Measurements from ENCODE around the gene ACTN4.
"Not testable (repeated sequence)": the region's sequence is repeated elsewhere in the genome, so short reads cannot be mapped to it uniquely, and the experiment has no call there.

DNA sequence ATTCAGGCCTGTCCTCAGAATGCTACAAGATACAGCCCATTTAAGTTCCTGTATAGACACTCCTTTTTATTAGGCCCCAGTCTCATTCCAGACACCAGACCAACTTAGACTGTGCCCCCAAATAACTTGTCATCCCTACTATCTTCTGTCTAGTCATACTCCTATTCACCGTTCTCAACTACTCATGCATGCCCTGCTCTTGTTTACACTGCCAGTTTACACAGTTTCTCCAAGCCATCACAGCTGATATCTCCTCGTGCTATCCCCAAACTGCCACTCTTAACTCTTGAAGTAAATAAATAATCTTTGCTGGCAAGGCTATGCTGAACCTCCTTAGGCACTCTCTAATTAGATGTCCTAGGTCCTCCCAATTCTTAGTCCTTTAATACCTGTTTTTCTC, 106.7 kb downstream of the ACTN4 start:
- TF ChIP-seq CHD1 (IDR thresholded peaks at IDR 0.05; ENCODE audit: low read depth, low read length); POLR2AphosphoS5 (IDR thresholded peaks at IDR 0.05; ENCODE audit: low read length); HCFC1 (IDR thresholded peaks at IDR 0.05; ENCODE audit: low read length); CEBPZ (IDR thresholded peaks at IDR 0.05; ENCODE audit: low read depth, low read length); ZZZ3 (IDR thresholded peaks at IDR 0.05; ENCODE audit: control insufficient read depth, insufficient read length, low read depth); EZH2 (IDR thresholded peaks at IDR 0.05; ENCODE audit: borderline replicate concordance, control insufficient read depth, low read depth, low read length): not testable (repeated sequence)
- TF ChIP-seq, protein P1, sequence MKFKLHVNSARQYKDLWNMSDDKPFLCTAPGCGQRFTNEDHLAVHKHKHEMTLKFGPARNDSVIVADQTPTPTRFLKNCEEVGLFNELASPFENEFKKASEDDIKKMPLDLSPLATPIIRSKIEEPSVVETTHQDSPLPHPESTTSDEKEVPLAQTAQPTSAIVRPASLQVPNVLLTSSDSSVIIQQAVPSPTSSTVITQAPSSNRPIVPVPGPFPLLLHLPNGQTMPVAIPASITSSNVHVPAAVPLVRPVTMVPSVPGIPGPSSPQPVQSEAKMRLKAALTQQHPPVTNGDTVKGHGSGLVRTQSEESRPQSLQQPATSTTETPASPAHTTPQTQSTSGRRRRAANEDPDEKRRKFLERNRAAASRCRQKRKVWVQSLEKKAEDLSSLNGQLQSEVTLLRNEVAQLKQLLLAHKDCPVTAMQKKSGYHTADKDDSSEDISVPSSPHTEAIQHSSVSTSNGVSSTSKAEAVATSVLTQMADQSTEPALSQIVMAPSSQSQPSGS (IDR thresholded peaks at IDR 0.05; ENCODE audit: low read length): not testable (repeated sequence)
- TF ChIP-seq, protein P2, sequence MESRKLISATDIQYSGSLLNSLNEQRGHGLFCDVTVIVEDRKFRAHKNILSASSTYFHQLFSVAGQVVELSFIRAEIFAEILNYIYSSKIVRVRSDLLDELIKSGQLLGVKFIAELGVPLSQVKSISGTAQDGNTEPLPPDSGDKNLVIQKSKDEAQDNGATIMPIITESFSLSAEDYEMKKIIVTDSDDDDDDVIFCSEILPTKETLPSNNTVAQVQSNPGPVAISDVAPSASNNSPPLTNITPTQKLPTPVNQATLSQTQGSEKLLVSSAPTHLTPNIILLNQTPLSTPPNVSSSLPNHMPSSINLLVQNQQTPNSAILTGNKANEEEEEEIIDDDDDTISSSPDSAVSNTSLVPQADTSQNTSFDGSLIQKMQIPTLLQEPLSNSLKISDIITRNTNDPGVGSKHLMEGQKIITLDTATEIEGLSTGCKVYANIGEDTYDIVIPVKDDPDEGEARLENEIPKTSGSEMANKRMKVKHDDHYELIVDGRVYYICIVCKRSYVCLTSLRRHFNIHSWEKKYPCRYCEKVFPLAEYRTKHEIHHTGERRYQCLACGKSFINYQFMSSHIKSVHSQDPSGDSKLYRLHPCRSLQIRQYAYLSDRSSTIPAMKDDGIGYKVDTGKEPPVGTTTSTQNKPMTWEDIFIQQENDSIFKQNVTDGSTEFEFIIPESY (IDR thresholded peaks at IDR 0.05): not testable (repeated sequence)
- TF ChIP-seq, protein P3, sequence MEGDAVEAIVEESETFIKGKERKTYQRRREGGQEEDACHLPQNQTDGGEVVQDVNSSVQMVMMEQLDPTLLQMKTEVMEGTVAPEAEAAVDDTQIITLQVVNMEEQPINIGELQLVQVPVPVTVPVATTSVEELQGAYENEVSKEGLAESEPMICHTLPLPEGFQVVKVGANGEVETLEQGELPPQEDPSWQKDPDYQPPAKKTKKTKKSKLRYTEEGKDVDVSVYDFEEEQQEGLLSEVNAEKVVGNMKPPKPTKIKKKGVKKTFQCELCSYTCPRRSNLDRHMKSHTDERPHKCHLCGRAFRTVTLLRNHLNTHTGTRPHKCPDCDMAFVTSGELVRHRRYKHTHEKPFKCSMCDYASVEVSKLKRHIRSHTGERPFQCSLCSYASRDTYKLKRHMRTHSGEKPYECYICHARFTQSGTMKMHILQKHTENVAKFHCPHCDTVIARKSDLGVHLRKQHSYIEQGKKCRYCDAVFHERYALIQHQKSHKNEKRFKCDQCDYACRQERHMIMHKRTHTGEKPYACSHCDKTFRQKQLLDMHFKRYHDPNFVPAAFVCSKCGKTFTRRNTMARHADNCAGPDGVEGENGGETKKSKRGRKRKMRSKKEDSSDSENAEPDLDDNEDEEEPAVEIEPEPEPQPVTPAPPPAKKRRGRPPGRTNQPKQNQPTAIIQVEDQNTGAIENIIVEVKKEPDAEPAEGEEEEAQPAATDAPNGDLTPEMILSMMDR (IDR thresholded peaks at IDR 0.05 in 2 of 3, conservative IDR thresholded peaks at IDR 0.05 in 1 of 3; ENCODE audit: control insufficient read depth in 2 of 3, extremely low read depth in 1 of 3, insufficient read depth in 1 of 3, low read depth in 3 of 3, low read length in 3 of 3): not testable (repeated sequence)
- TF ChIP-seq, protein P4, sequence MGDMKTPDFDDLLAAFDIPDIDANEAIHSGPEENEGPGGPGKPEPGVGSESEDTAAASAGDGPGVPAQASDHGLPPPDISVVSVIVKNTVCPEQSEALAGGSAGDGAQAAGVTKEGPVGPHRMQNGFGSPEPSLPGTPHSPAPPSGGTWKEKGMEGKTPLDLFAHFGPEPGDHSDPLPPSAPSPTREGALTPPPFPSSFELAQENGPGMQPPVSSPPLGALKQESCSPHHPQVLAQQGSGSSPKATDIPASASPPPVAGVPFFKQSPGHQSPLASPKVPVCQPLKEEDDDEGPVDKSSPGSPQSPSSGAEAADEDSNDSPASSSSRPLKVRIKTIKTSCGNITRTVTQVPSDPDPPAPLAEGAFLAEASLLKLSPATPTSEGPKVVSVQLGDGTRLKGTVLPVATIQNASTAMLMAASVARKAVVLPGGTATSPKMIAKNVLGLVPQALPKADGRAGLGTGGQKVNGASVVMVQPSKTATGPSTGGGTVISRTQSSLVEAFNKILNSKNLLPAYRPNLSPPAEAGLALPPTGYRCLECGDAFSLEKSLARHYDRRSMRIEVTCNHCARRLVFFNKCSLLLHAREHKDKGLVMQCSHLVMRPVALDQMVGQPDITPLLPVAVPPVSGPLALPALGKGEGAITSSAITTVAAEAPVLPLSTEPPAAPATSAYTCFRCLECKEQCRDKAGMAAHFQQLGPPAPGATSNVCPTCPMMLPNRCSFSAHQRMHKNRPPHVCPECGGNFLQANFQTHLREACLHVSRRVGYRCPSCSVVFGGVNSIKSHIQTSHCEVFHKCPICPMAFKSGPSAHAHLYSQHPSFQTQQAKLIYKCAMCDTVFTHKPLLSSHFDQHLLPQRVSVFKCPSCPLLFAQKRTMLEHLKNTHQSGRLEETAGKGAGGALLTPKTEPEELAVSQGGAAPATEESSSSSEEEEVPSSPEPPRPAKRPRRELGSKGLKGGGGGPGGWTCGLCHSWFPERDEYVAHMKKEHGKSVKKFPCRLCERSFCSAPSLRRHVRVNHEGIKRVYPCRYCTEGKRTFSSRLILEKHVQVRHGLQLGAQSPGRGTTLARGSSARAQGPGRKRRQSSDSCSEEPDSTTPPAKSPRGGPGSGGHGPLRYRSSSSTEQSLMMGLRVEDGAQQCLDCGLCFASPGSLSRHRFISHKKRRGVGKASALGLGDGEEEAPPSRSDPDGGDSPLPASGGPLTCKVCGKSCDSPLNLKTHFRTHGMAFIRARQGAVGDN (IDR thresholded peaks at IDR 0.05): not testable (repeated sequence)

All from GM12878 (cell line).